Stimulated activated CD4-positive, alpha-beta T cell treated with anti-CD3 and anti-CD28 coated beads, Interleukin-4, amount 100 ng/mL, for 1 hour (primary cell): ENCODE data around the gene EPRS1.
"Not testable (repeated sequence)": the region's sequence is repeated elsewhere in the genome, so short reads cannot be mapped to it uniquely, and the experiment has no call there.

Experiments
- DNase-seq: peaks from one replicate; pipeline ENCODE4 v3.0.0-alpha.2; 2020

EPRS1 gene

DNA sequence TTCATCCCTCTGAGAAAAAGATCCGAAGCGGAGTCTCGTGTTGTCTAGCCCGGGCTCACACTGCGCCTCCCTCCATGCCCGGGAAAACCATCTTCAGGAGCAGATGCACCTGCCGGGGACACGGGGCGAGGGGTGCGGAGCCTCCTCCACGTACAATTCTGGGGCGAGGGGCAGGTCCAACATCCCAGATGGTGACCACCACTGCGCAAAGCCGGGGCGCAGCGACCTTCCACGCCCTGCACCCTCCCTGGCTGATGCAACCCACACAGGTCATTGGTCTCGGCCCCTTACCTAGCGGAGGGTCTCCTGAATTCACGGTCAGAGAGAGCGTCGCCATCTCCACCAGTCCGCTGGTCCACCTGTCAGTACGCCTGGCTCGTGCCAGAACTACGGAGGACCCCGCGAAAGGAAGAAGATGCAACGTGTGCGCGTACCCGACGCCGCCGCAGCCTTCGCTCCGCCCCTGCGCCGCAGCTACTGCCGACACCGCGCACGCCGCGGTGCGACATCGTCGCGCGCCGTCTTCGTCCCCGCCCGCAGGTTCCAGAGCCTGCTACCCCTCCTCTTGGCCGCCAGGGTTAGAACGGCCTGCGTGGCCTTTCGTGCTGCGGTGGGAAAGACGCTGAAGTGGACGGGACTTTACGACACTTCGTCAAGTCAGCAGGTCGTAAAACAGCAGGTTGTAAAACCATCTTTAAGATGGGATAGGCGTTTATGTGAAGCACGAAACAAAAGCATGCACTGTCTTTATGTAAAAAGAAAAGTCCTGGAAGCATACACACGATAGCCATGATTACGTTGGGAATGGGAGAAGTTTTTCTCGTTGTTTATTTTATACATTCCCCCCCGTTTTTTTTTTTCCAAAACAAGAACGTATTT is at the start of gene EPRS1:
TSS of gene EPRS1 (minus strand) at position 454 of the 879 bp plus-strand sequence. CDS start at position 337, 117 bp downstream.
- peak; percentile 91 for DNase-seq

DNA sequence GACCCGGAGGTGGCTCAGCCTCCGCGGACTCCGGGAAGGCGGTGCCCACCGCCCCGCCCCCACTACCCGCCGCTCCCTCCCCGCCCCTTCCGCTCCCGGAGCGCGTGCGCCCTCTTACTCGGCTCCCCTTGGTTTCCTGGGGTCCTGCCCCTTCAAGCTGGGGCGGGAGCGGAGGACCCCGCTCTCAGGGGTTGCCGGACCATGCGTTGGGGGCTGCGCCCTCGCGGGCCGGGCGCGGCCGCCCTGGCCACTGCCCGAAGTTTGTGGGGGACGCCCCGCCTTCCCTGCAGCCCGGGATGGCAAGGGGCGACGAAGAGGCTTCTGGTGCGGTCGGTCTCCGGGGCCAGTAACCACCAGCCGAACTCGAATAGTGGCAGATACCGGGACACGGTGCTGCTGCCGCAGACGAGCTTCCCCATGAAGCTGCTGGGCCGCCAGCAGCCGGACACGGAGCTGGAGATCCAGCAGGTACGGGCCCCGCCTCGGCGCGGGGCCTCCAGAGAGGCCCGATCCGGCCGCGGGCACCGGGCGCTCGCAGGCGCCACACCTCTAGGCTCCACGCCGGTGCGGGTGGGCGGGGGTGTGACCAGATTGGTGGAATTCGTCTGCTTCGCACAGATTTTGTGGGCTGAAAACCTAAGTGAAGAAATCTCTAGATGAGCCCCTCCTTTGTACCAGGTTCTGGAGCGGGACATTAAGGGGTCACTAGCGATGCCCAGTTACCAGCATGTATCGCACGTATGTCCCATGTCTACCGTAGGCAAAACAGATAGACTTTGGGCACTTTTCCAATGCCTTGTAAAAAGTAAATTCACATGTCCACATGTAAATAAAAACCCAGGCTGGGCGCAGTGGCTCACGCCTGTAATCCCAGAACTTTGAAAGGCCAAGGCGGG is 48.0 kb upstream of the EPRS1 start, which contains the start of gene IARS2:
TSS of gene IARS2 (plus strand) at position 117 of the 896 bp plus-strand sequence. CDS start at position 202, 85 bp downstream.
- DNase-seq: peak; percentile 94

DNA sequence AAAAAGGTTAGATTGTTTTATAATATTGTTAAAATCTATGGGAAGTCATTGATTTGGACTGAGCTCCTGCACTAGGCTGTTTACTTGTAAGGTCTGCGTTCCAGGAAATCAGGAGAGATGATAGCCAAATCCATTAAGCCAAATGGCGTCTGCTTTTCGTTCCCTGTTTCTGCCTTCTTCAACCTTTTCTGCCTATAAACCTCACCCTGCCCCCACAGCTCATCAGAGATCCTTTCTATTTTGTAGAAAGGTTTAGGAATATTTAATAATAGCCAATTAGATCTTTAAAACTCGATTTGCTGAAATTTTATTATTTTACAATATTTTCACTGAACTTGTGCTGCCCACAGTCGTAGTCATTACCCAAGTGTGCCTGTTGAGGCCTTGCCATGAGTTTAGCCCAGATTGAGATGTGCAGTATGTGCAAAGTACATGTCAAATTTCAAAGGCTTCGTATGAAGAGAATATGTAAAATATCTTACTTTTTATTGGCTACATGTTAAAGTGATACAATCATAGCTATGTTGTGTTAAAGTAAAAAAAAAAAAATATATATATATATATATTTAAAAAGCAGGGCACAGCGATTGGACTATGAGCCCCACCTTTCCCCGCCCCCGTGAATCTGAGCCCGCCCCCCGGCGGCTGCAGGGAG is 47.2 kb upstream of the EPRS1 start:
- no peak for DNase-seq

DNA sequence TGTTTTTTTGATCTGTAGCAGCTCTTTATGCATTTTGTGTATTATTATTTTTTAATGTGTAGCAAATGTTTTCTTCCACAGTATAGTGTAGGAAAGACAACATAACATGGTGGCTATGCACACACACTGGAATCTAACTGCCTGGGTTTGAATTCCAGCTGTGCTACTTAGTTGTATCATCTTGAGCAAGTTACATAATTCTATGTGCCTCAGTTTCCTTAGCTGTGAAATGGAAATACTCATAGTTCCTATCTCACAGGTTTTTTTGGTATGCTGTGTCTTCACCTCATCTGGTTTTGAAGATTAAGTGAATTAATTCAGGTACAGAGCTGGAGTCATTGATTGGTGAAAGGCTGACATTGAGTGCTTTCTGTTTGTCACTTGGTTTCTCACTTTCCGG is 46.4 kb upstream of the EPRS1 start:
- DNase-seq: no peak

DNA sequence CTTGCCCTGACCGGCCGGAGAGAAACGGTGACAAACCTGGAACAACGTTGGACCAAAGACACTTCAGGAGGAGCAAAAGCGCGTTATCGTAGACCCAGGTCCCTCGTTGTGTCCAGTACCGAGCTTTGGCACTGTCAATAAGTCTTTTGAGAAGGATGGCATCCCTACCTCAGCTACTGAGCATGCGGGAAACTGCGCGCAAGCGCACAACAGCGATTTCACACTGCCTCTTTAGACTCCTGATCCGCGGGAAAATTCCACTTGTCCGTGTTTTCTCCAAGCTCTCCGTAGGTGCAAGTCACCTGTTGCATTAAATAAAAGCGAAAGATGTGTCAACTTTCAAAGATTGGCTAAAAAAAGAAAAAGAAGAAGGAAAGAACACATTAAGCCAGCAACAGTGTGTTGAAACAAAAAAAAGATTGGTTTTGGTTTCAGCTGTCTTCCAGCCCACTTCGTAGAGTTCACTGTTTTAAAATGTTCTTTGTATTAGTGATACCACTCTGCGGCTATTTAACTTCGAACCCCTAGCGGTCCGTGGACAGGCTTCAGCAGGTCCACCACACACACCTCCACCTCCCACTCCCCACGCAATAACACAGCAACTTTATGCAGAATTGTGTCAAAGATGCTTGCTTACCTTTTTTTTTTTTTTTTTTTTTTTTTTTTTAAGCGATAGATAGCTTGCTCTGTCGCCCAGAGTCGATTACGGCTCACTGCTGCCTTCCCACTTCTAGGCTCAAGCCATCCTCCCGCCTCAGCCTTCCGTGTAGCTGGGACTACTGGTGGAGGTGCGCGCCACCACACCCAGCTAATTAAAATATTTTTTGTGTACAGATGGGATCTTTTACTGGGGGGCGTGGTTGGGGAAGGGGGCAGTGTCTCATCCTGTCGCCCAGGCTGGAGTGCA is 43.6 kb upstream of the EPRS1 start, which contains the start of gene BPNT1:
TSS of gene BPNT1 (minus strand) at position 139 of the 907 bp plus-strand sequence. CDS start 9,942 bp downstream, outside the sequence.
- DNase-seq: peak; percentile 97

DNA sequence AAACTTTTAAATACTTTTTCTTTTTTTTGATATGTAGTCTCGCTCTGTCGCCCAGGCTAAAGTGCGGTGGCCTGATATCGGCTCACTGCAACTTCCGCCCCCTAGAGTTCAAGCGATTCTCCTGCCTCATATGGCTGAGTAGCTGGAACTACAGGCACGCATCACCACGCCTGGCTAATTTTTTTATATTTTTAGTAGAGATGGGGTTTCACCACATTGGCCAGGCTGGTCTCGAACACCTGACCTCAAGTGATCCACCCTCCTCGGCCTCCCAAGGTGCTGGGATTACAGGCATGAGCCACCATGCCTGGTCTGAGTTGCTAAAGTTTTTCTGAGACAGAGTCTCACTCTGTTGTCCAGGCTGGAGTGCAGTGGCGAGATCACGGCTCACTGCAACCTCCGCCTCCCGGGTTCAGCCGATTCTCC is 40.0 kb upstream of the EPRS1 start:
- not testable (repeated sequence) for DNase-seq

DNA sequence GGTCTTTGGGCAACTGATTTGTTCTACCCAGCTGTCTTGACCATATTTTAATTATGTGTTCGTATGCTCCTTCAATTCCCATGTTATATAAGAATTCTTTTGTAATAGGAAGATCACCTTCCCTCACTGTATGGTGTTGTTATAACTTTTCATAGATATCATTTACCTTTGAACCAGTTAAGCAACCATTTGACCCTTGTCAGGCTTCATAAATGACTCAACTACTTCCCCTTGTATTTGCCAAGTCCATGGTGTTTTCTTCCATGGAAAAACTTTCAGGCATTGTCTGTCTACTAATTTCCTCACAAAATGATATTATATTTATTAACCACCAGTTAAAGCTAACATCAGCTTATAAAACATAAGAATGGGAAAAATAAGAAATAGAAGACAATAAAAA is 38.2 kb upstream of the EPRS1 start:
- no peak for DNase-seq

DNA sequence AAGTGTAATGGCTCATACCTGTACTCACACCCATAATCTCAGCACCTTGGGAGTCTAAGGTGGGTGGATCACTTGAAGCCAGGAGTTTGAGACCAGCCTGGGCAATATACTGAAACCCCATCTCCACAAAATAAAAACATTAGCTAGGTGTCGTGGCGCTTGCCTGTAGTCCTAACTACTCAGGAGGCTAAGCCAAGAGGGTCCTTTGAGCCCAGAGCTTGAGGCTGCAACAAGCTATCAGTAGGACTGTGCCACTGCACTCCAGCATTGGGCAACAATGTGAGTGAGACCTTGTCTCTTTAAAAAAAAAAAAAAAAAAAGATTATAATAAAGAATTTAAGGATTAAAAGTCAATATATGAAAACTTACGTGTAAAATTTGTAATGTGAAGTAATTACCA is 31.6 kb upstream of the EPRS1 start:
- no peak for DNase-seq

DNA sequence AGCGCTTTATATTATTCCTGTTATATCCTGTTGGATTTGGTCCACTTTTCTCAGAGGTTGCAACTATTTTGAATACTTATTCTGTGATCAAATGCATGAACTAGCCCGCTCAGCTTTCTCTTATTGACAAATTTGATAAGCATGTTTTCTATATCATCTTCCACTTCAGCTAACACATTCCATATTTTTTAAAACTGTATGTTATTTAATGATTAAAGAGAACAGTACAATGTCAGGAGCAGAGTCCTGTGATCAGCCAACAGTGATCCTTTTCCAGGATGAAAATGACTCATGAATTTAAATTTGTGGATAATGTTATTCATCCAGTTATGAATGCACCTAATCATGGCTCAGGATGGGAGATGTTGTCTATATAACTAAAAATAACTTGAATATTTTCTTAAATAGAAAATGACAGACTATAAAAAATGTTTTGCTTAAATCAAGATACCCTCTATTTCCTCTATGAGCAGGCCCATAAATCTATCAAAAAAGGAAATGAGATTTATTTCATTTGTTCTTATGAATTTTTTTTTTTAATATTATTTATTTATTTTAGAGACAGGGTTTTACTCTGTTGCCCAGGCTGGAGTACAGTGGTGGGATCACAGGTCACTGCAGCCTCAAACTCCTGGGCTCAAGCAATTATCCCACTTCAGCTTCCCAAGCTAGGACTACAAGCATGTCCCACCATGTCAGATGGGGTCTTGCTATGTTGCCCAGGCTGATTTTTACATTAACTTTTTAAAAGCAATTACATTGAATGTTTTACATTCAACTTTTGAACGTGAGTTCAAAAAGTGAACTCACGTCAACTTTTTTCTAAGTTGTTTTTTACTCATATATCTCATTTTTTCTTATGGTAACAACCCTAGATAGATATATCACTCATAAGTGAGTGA is 30.8 kb upstream of the EPRS1 start:
- DNase-seq: no peak

DNA sequence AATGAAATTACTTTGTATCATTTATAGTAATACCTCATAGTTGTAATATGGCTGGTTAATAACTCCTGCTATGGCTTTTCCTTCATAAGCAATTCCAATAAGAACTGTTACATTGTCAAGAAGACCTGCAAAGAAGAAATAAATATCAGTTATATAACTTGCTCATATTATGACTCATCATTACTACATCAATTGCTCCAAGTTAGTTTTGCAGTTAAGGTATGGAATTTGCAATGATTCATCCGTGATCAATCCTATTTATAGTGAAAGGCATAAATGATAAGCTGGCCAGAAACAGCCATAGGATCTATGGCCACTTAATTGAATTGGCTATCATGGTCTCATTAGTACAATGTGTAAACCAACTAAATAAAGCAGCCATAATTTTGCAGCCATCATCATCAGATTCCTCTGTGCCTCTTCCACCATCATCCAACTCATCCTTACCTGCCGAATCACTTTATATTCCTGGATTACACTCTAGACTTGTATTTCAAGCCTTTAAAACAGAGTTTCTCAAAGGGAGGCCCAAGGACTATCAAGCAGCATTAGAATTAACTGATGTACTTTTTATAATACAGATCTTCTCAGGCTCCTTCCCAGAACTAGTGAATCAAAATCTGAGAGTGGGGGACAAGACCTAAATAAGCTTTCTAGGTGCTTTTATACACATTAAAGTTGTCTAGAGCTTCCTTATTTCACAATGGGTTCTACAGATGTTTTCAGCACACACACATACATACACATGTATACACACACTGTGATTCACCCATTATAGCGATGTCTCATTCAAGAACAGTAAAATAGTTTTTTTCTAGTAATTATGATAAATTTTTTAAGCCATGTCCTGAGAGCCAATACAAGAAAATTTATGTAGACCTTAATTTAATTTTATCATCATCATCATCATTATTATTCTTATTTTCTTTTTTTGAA is 21.2 kb upstream of the EPRS1 start:
- no peak for DNase-seq

DNA sequence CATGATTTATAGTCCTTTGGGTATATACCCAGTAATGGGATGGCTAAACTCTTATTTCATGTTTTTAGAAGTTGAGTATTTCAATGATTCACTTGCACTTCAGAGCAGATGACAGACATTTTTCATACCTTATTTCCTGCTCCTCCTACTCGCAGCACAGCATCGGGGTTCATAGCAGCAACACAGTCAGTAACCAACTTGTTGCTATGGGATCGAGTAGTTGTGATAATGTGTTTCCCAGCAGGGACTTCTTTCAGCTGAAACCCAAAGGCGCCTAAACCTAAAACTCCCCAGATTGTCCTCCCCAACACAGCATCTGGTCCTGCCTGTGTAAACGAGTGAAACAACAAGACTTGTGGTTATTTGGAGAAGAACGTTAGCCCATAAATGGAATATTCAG is 16.3 kb upstream of the EPRS1 start:
- DNase-seq: no peak

DNA sequence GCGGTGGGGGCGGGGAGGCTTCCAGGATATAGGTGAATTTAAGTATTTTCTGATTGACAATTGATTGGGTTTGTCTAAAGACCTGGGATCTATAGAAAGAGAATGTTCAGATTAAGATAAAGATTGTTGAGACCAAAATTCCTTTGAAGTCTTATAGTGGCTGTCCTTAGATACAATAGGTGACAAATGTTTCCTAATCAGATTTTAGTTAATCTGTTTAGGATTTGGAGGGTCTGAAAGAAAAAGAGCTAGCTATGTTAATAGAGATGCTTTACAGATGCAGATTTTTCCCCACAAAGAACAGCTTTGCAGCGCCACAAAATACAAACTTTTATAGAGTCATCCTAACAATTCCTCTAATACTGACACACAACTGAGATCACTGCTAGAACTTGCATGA is 14.6 kb upstream of the EPRS1 start:
- DNase-seq: no peak

DNA sequence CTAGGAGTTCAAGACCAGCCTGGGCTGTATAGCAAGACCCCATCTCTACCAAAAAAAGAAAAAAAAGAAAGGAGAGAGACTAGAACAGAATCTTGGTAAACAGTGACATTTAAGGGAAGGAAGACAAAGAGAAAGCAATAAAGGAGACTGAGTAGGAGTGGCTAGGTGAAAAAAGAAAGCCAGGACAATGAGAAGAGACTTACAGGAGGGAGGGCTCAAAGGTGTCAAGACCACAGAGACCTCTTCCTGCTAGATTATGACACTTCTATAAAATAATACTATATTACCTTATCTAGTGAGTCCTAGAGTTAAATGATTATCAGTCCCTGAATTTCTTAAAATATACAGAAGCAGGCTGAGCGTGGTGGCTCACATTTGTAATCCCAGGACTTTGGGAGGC is 10.1 kb upstream of the EPRS1 start:
- DNase-seq: no peak

DNA sequence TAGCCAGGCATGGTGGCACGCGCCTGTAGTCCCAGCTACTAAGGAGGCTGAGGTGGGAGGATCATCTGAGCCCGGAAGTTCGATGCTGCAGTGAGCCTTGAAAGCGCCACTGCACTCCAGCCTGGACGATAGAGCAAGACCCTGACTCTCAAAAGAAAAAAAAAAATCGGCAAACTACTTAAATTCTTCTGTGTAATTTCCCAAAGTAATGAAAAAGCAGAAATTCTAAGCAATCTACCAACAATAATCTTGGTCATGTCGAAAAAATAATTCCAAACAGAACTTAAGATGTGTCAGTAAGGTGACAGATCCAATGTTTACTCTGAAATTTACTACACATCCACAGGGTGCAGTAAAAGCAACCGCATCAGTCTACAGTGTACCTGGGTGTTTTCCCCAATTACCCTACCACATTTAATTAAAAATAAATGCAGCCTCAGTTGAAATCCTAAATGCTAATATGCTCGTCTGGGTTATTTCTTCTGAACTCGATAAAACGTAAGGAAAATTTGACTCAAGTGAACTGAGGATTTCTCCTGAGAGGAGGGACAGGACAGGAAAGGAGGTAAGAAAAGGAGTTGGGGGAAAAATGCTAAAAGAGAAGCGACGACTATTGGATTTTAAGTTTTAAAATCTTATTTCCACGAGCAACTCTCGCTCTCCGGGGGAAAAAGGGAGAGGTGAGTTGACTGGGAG is 801 bp downstream of the EPRS1 start:
- no peak for DNase-seq

DNA sequence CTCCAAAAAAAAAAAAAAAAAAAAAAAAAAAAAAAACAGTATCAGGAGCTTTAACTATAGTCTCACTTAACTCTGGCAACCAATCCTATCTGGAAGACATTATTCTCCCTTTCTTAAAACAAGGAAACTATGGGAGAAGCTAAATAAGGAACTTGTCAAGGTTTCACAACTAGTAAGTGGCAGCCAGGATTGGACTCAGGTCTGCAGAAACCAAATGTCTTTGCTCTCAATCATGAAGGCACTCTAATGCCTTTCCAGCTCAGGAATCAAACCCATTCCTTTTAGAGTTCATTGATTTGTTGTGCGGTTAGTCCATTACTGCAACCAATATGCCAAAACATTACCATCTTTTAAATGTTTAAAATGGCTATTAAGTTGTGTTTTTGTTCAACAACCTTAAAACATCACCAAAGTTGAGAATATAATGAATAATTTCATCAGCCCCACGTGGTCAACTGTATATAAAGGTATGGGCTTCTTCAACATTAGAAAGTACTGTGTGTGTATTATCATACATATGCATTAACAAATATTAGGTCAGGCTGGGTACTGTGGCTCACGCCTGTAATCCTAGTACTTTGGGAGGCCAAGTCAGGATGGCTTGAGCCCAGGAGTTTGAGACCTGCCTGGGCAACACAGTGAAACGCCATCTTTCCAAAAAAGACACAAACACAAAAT is 1.5 kb downstream of the EPRS1 start:
- no peak for DNase-seq

DNA sequence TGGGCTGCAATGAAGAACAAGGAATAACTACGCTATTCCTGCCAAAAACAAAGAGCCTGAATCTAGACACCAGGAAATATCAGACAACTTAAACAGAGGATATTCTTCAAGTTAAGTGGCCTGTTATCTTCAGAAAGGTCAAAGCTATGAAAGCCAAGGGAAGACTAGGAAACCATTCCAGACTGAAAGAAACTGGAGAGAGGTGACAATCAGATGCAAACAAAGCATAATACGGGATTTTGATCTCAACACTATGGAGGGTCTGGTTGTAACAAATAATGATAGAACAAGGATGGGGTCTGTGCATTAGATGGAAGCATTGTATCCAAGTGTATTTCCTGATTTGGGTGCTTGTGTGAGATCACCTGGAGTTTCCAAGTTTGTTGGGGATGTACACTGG is 2.7 kb downstream of the EPRS1 start:
- no peak for DNase-seq

DNA sequence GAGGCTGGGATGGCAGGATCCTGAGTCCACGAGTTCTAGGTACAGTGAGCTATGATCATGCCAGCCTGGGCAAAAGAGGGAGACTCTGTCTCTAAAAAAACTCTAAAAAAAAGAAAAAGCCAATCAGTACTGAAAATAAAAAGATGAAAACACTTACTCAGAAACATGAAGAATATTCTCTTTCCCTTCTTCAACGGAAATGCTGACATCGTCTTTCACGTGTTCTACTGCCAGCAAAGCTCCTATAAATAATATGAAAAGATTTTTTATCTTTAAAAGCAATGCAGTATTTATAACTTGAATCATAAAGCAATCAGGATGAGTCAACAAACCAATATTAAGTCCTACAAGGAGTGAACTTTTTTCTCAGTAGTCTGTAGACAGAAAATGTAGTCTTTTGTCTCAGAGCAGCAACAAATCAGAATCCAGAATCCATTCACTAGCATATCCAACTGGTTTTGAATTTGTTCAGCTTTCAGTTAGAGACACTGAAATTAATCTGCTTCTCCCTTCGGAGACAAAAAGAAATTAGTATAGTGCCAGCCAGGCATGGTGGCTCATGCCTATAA is 6.2 kb downstream of the EPRS1 start:
- DNase-seq: no peak

DNA sequence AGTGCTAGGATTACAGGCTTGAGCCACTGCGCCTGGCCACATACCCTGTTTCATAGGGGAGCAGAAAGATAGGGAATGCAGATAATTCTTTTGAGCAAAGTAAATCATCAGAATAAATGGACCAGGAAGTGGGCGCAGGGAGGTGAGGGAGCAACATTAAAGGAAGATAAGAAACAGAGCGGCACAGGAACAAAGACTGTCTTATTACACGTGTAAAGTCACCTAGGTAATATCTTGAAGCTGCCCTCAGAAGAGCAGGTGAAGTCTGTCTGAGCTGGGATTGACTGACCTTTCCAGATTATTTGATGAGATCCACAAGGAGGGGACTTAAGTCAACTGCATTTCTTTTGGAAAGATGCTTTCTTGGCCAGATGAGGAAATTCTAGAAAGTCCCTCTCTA is 7.7 kb downstream of the EPRS1 start:
- DNase-seq: no peak
